HepG2 (cell line): ENCODE results near the gene THRAP3.

Experiments
- CTCF ChIP-seq: sonication (generic); formaldehyde crosslinking; IDR thresholded peaks from 2 replicates; pipeline ENCODE4 v1.5.0; 2020; ENCODE audit warnings: mild to moderate bottlenecking, missing genetic modification reagents, moderate library complexity
- FIP1L1 ChIP-seq: fragments of 200-400 bp; formaldehyde crosslinking; IDR thresholded peaks from 2 replicates; pipeline ENCODE4 v1.6.1; 2018; ENCODE audit warnings: low read depth, mild to moderate bottlenecking, low read length, moderate library complexity, borderline replicate concordance; ENCODE audit not compliant: insufficient read depth
- NR2F2 ChIP-seq: IDR thresholded peaks from 2 replicates; pipeline ENCODE4 v1.6.1; 2012; ENCODE audit warnings: low read depth, inconsistent platforms, borderline replicate concordance
- UBTF ChIP-seq: sonication (generic); formaldehyde crosslinking; IDR thresholded peaks from 2 replicates; pipeline ENCODE4 v1.4.0; 2020; ENCODE audit warnings: mild to moderate bottlenecking, missing genetic modification reagents

DNA sequence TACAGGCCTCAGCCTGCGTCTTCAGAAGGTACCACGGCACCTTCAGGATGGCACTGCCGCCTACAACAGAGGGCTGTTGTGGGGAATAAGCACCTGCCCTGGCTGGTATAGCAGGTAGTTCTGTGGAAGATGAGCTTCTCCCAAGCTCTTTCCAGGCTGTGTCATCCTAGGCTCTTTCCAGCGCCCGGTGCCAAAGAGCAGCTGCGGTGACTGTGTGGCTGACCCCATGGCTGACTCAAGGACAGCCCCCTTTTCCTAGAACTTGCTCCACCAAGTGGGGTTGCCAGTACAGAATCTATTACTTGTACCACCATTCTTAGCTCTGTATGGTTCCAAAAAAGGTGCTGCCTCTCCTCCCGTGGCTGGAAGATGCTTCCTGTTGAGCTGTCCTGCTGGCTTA is 121.1 kb downstream of the THRAP3 start:
- TF ChIP-seq FIP1L1: no peak
- TF ChIP-seq CTCF (CRISPR knock-in tag): no peak
- TF ChIP-seq UBTF: no peak
- no peak for TF ChIP-seq NR2F2
